Heart left ventricle (tissue), 16 donors: ENCODE measurements around the gene FAM149A. TPM values are rescaled to one million over a fixed set of nuclear protein-coding genes. Genes with fewer than 3 reads are reported as not detected.

Experiments
- ATAC-seq, 4 donors: fragments of 200-7000 bp; cut with Tn5 transposase; one replicate each; pipeline ENCODE4 v1.9.1; 2020 to 2022; ENCODE audit warnings: moderate library complexity in 4 of 4, mild to moderate bottlenecking in 3 of 4, moderate number of reproducible peaks in 1 of 4
- DNase-seq, 5 donors: peaks; one replicate each; pipeline ENCODE4 v3.0.0-alpha.2; 2020
- H3K27ac ChIP-seq, 12 donors: fragments of 200-600 bp; sonication (generic) in 4 of 12; one replicate each; pipeline versions ENCODE4 v1.5.0 to v1.8.0; 2016 to 2022; ENCODE audit warnings: mild to moderate bottlenecking in 2 of 12
- H3K27me3 ChIP-seq, 9 donors: fragments of 200-600 bp; sonication (generic) in 2 of 9; one replicate each; pipeline versions ENCODE4 v1.5.1 to v1.8.0; 2016 to 2022; ENCODE audit warnings: mild to moderate bottlenecking in 3 of 9
- H3K36me3 ChIP-seq, 9 donors: fragments of 200-600 bp; sonication (generic) in 2 of 9; one replicate each; pipeline versions ENCODE4 v1.5.0 to v1.8.0; 2018 to 2022; ENCODE audit warnings: mild to moderate bottlenecking in 2 of 9
- H3K4me1 ChIP-seq, 12 donors: fragments of 200-600 bp; sonication (generic) in 4 of 12; one replicate each; pipeline versions ENCODE4 v1.5.0 to v1.8.0; 2016 to 2022; ENCODE audit warnings: mild to moderate bottlenecking in 3 of 12
- H3K4me3 ChIP-seq, 12 donors: fragments of 200-600 bp; sonication (generic) in 4 of 12; one replicate each; pipeline versions ENCODE4 v1.5.0 to v1.8.0; 2017 to 2022; ENCODE audit warnings: mild to moderate bottlenecking in 9 of 12, moderate library complexity in 4 of 12
- H3K9me3 ChIP-seq, 12 donors: fragments of 200-600 bp; sonication (generic) in 4 of 12; one replicate each; pipeline versions ENCODE4 v1.5.0 to v1.8.0; 2016 to 2022; ENCODE audit warnings: mild to moderate bottlenecking in 1 of 12
- POLR2A ChIP-seq, 2 donors: fragments of 450-650 bp; IDR thresholded peaks; one replicate each; pipeline ENCODE4 v1.6.1; 2017; ENCODE audit warnings: antibody characterized with exemption in 2 of 2, mild to moderate bottlenecking in 2 of 2, moderate library complexity in 2 of 2
- WGBS, 4 donors: extraction: QIAGEN DNeasy Blood & Tissue Kit in 2 of 4; methylation state at CpG; one replicate each; pipeline versions ENCODE4 v1.1.5 to v1.1.7; 2013 to 2018; 5-methylcytosine and 5-hydroxymethylcytosine counted together
- intact Hi-C, 10 donors: fragments of 100-400 bp; cut with DNase I; formaldehyde crosslinking; loops; one replicate each; pipeline versions ENCODE4 v1.11.1 to v1.14.2; 2022
- polyA plus RNA-seq, 2 donors: library from polyadenylated mRNA; stranded (reverse); fragments of 200-250 nt; gene quantifications; one replicate each; pipeline ENCODE4 v1.2.3, GENCODE V29; 2013
- total RNA-seq, 9 donors: library from RNA; depleted of rRNA in 2 of 9; stranded (reverse); fragments of >200 nt in 2 of 9; fragmentation: NEBNext Ultra II Directional in 3 of 9; extraction: Animal tissue kit (Norgen Biotek cat#: 25700) in 3 of 9; gene quantifications; one replicate each; pipeline versions ENCODE4 v1.1.0 to v1.2.4, GENCODE V29; 2016 to 2023
- TF ChIP-seq, protein P1 (sequence below), 12 donors: fragments of 200-600 bp; sonication (generic) in 4 of 12; IDR thresholded peaks; one replicate each; pipeline versions ENCODE4 v1.5.0 to v1.8.0; 2018 to 2022; ENCODE audit warnings: antibody characterized with exemption in 12 of 12, mild to moderate bottlenecking in 5 of 12
- donor health status: ischemic (EF 13 %, LVEDD 7.1; RV severe dilation, severe dysfunction).
- donor health status: healthy with polysubstance abuse.
- donor health status: DM: no; HTN: yes; CAD: no.
- donor health status: DM: no; HTN: no; CAD: no.
- donor health status: ischemic (EF 25% LVEDD 6.9; RV normal size, moderate dysfunction).
- donor health status: ischemic (EF 25% LVEDD 5.7; RV mildly dilated, moderate dysfunction).
- donor health status: healthy.
- donor health status: DM: yes; HTN: yes; CAD: no.
- donor health status: ischemic (EF 35%, LVEDD 5.7; RV mildly dilated, moderate dysfunction).
- donor health status: nonischemic (EF 11% LVEDD 7.7; RV severe dilation, severe dysfunction).
- donor health status: DM: yes; HTN: yes; CAD: no.
- donor health status: PGD.
- donor health status: ischemic (EF 29% LVEDD 5.4; RV normal size, mild dysfunction).
- donor health status: nonischemic (EF 23%, LVEDD 6.1; RV moderate dilation, normal function).

FAM149A gene
- total and polyA plus RNA-seq, 11 donors = 1.6 to 13.0 (median 7.8) TPM

DNA sequence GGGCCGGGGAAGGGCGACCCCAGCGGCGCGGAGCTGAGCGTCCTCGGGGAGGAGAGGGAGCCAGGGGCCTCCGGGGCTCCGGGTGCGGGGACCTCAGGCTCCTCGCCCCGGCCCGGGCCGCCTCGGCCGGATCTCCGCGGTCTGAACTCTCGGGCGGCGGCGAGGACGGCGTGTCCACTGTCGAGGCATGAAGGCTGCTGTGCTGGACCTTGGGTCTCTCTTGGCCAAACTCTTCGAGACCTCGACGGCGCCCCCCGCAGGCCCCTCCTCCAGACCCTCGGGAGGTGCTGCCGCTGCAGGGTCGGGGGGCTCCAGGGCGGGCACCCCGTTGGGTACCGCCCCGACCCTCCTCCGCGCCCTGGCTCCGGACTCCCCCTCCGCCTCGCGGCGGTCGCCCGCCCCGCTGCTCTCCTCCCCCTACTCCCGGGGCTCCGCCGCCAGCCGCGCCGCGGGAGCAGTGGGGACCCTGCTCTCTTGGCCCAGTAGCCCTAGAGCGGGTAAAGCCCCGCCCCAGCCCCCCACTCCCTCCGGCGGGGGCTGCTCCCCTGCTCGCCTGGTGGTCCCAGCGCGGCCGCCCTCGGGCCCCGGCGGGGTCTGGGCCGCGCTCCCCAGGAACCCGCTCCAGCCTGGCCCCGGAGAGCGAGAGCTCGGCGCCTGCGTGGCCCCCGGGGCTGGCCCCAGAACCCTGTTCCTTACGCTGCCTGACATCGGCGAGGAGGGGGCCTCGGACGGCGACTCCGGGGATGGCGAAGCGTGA is 564 bp downstream of the FAM149A start:
- Histone ChIP-seq H3K27me3 (peaks cover 6 to 33% (median 17%) of the 10 kb centered on the region in 9 donors), H3K36me3 (no peaks in the 10 kb centered on the region), H3K4me3 (peak overlapping the region; percentile 33 to 71 (median 52)), H3K27ac (peak overlapping the region in 2 of 12 donors; percentile 11 to 42), H3K9me3 (no peaks in the 10 kb centered on the region), H3K4me1 (peaks cover 0 to 16% (median 9%) of the 10 kb centered on the region in 12 donors)
- TF ChIP-seq, protein P1, sequence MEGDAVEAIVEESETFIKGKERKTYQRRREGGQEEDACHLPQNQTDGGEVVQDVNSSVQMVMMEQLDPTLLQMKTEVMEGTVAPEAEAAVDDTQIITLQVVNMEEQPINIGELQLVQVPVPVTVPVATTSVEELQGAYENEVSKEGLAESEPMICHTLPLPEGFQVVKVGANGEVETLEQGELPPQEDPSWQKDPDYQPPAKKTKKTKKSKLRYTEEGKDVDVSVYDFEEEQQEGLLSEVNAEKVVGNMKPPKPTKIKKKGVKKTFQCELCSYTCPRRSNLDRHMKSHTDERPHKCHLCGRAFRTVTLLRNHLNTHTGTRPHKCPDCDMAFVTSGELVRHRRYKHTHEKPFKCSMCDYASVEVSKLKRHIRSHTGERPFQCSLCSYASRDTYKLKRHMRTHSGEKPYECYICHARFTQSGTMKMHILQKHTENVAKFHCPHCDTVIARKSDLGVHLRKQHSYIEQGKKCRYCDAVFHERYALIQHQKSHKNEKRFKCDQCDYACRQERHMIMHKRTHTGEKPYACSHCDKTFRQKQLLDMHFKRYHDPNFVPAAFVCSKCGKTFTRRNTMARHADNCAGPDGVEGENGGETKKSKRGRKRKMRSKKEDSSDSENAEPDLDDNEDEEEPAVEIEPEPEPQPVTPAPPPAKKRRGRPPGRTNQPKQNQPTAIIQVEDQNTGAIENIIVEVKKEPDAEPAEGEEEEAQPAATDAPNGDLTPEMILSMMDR (IDR thresholded peaks at IDR 0.05) = peak in 1 of 12 donors; percentile 7
- TF ChIP-seq POLR2A (IDR thresholded peaks at IDR 0.05) = no peak
- peak in 3 of 4 donors; percentile 9 to 64 (median 48) for ATAC-seq
- intact Hi-C loops = no loop called here
- DNase-seq = peak in 1 of 5 donors; percentile 35
- WGBS, 4 donors = 2 to 5% (median 3%) methylated on average over 43 to 83 of the region's 83 CpGs

DNA sequence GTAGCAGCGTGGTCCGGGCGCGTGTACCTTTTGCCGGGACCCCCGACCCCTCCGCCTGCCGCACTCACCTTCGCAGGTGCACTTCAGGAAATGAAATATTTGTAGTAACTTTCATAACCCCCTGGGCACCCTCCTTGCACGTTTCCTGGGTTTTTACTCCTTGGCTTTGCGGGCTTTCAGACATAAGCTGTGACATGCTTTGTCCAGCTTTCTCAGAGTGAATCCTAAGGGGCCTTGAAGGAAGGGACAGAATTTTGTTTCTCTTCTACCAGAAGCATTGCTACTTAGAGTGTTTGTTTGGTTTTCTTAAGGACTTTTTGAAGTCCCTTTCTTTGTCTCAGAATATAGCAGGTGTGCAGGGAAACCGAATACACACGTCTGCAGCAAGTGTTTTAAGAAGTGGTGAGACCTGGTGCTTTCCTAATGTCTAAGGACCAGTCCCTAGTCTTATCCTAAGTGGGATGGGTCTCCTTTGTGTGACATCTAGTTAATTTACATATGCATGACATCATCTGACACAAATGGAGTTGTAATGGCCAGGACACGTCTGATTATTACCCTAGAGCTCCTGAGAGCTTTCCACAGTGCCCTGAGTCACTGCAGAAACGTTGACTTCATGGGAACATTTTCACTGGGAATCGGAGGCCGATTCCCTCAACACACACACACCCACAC is 1.3 kb downstream of the FAM149A start:
- no peak for TF ChIP-seq POLR2A (IDR thresholded peaks at IDR 0.05)
- TF ChIP-seq, protein P1 (IDR thresholded peaks at IDR 0.05) = no peak
- H3K27ac ChIP-seq = peak overlapping the region in 1 of 12 donors; percentile 42
- H3K4me3 ChIP-seq = peak overlapping the region; percentile 33 to 71 (median 52)
- no peaks in the 10 kb centered on the region for H3K9me3 ChIP-seq
- DNase-seq (no peak), ATAC-seq (peak in 1 of 4 donors; percentile 58)
- no peaks in the 10 kb centered on the region for H3K36me3 ChIP-seq
- peaks cover 0 to 16% (median 9%) of the 10 kb centered on the region in 12 donors for H3K4me1 ChIP-seq
- H3K27me3 ChIP-seq = peaks cover 6 to 33% (median 17%) of the 10 kb centered on the region in 9 donors
- intact Hi-C loops = no loop called here
- WGBS, 4 donors = 31 to 53% (median 36%) methylated on average over 11 to 17 of the region's 17 CpGs

DNA sequence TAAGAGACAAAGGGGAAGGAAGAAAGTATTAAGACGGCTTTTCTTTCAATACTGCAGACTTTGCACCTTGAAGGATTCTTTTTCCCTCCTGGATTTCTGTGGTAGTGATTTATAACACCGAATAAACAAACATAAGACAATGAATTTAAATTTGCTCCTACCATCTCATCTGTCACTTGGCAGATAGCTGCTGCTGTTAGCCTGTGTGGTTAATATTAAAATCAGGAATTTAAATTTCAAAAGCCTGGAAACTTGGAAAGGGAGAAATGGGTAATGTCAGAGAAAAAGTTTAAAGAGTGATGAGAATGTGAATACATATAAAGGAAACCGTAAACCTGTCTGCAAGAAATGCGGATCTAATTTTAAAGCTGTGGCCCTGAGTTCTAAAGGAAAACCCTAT is 3.4 kb downstream of the FAM149A start:
- Histone ChIP-seq H3K9me3 (no peaks in the 10 kb centered on the region), H3K4me1 (peaks cover 0 to 16% (median 9%) of the 10 kb centered on the region in 12 donors), H3K27me3 (peaks cover 6 to 33% (median 17%) of the 10 kb centered on the region in 9 donors), H3K27ac (no peak overlapping the region), H3K4me3 (no peak overlapping the region), H3K36me3 (no peaks in the 10 kb centered on the region)
- TF ChIP-seq, protein P1 (IDR thresholded peaks at IDR 0.05) = no peak
- no peak for TF ChIP-seq POLR2A (IDR thresholded peaks at IDR 0.05)
- no peak for DNase-seq
- ATAC-seq = no peak
- WGBS, 4 donors = 84 to 88% (median 86%) methylated on average over 4 of the region's 4 CpGs
- intact Hi-C loops = no loop called here

DNA sequence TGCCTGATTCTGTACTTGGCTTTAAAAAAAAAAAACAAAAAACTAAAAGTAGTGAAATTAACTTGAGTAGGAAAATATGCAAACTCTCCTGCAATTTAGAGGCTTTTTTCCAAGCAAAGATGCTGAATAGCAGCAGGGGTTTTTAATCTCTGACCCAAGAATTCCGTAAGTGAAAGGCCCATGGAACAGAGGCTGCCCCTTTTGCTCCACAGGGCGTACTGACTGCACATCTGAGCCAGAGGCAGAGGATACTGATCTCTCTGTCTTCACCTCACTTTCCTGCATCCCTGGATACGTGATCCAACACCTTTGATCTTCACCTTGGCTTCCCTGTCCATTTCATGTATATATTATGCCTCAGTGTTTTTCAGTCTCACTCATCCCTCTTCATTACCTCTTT is 3.9 kb downstream of the FAM149A start:
- WGBS, 4 donors = 80 to 88% (median 82%) methylated on average over 3 of the region's 3 CpGs
- Histone ChIP-seq H3K4me3 (no peak overlapping the region), H3K36me3 (no peaks in the 10 kb centered on the region), H3K27me3 (peaks cover 6 to 30% (median 17%) of the 10 kb centered on the region in 9 donors), H3K4me1 (peaks cover 0 to 16% (median 9%) of the 10 kb centered on the region in 12 donors), H3K27ac (no peak overlapping the region), H3K9me3 (no peaks in the 10 kb centered on the region)
- intact Hi-C loops = no loop called here
- TF ChIP-seq POLR2A (IDR thresholded peaks at IDR 0.05) = no peak
- TF ChIP-seq, protein P1 (IDR thresholded peaks at IDR 0.05) = no peak
- DNase-seq (no peak), ATAC-seq (no peak)
